Activated gamma-delta T cell (primary cell): ENCODE results near the gene TMEM201.

Source experiments
- DNase-seq: peaks from one replicate; lab custom pipeline; 2025; lab: John Stamatoyannopoulos, UW

Gene TMEM201

DNA sequence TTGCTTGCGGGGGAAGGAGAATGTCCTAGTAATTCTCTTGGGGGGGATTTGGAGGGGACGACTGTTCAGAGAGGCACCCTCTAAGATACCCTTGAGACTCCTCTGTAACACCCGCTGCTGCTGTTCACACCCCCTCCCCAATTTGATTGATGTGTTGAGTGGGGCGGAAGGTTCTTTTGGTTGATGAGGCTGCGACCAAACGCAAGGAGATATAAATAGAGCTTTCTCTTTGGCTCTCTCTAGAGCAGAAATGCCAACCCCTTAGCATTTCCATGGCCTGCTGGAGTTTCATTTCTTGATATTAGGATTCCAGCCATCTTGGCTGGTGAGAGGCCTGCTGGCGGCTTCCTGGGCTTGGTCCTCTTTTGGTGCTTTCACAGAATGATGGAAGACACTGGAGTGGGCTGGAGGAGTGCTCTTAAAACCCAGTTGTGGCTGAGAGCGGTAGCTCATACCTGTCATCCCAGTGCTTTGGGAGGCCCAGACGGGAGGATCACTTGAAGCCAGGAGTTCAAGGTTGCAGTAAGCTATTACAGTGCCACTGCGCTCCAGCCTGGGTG, 64.9 kb downstream of the TMEM201 start:
- DNase-seq = no peak

DNA sequence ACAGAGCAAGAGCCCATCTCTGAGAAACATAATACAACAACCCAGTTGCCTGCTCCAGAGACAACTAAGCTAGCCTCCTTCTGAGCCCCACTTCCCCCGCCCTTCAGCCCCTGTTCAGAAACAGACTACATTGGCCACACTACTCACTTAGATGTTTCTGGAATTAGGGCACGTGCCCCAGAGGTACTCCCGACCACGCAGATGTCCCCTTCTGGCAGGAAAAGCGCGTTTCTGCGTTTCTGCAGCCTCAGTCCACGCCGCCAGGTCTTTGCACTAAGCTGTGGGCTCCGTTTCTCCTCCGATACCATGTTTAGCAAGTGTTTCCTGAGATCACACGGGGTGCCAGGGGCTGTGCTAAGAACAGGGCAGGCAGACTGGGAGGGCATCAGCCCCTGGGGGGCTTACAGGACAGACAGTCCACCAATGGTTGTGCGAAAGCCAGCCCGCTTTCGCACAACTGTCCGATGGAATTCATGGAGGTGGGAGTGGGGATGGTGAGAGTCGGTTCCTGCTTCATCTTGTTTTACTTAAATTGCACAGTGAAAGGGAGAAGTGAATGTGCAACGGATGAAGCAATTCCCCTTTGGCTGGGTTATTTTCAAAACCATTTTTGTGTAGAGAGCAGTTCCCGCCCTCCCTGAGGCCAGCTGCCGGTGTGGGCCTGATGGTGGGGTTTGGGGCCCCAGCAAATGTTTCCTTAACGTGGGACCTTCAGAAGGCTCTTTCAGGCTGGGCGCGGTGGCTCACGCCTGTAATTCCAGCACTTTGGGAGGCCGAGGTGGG, 65.5 kb downstream of the TMEM201 start:
- DNase-seq = no peak

DNA sequence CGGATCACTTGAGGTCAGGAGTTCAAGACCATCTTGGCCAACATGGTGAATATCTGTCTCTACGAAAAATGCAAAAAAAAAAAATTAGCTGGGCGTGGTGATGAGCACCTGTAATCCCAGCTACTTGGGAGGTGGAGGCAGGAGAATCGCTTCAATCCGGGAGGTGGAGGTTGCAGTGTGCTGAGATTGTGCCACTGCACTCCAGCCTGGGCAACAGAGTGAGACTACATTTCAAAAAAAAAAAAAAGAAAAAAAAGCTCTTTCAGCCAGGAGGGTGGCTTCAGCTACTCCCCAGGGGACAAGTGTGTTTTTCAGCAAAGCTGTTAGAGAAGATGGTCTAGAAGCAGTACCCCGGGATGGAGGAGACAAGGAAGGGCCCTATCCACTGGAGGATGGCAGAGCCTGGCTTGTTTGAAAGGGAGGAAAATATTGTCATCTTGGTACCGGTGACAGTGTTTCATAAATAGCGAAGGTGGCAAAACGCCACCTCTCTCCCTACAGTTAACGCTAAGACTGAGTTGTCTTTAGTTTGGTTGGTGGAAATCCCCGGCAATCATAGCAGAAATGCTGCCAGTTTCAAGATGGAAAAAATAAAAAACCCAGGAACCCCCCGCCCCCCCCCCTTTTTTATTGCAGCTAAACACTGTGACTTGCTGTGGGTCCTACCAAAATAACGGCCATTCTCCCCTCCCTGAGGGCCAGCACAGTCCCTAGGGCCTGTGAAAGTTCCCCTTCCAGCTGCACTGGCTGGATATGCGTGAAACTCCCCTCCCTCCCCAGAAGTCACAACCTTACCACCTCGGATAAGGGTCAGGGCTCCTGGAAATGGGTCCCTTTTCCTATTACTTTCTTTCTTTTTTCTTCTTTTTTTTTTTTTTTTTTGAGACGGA, 66.4 kb downstream of the TMEM201 start:
- no peak for DNase-seq

DNA sequence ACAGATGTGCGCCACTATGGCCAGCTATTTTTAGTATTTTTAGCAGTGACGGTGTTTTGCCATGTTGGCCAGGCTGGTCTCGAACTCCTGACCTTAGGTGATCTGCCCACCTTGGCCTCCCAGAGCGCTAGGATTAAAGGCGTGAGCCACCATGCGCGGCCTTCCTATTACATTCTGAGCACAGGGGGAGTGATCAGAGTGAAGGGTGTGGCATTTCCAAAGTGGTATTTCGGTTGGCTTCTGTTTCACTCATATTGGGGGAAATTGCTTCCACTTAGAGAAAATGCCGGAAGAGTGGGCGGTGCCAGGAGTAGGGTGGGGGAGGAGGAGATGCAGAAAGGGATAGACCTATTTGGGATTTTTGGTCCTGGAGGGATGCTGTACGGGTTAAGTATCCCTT, 67.1 kb downstream of the TMEM201 start:
- DNase-seq = no peak

DNA sequence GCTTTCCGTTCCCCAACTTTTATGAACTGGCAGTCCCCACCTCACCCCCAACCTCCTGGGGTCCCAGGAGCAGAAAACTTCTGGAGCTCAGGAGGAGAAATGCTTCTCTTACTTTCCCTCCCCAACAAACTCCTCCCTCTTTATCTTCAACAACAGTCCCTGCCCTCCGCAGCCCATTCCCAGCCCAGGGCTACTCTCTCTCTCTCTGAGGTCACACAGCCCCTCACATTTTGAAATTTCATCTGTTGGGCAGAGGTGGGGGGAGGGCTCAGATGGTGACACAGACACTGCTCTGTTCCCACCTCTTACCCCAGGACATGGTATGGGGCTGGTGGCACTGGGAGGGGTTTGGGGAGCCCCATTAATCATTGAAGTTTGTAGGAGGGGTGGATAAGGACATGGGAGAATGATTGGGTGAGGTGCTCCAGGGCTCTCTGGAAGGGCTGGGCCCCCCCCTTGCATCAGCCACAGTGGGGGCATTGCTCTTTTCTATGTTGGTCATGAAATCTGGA, 68.9 kb downstream of the TMEM201 start:
- no peak for DNase-seq

DNA sequence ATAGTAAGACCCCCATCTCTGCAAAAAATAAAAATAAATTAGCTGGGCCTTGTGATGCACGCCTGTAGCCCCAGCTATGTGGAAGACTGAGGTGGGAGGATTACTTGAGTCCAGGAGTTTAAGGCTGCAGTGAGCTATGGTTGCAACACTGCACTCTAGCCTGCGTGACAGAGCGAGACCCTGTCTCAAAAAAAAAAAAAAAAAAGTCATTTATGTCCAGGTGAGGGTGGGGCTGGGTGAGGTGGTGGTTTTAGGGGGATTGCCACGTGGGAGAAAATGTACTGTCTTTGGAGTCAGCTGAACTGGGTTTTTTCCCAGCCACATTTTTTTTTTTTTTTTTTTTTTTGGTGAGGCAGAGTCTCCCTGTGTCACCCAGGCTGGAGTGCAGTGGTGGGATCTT, 69.5 kb downstream of the TMEM201 start:
- DNase-seq = no peak

DNA sequence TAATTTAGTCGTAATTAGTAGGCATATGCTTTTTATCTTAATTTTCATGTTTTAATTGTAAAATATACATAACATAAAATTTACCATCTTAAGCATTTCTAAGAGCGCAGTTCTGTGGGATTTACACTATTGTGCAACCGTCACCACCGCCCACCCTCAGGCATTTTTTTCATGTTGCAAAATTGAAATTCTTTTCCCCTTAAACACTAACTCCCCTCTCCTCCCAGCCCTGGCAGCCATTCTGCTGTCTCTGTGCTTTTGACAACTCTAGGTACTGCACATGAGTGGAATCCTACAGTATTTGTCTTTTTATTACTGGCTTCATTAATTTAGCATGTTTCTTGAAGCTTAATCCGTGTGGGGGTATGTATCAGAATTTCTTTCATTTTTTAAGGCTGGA, 70.6 kb downstream of the TMEM201 start:
- no peak for DNase-seq

DNA sequence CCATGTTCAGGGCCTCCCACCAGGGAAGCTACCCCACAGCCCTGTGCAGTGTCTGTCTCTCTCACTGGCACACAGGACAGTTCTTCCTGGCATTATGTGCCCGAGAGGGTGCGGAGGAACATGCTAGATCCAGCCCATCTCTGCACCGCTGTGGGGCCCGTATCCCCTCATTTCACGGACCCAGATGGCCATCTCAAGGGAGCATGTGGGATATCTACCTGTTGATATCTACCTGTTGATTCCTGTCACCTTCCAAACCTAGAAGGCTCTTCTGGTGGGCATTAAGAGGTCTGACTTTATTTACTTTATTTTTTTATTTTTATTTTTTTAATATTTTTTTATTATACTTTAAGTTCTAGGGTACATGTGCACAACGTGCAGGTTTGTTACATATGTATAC, 74.5 kb downstream of the TMEM201 start:
- DNase-seq = no peak
